ENCODE results near the gene PTGIR. TPM values are rescaled to one million over a fixed set of nuclear protein-coding genes. Genes with fewer than 3 reads are reported as not detected.
A peak's percentile ranks its signal among the peaks of the same experiment; 100 is the strongest.

PTGIR gene
- total and polyA plus RNA-seq, 10 of the 15 experiments (the other 5 are each of a cell fraction or from before 2014, with no cell fraction given) = 0.34 to 29.1 (median 9.9) TPM

- peak overlapping the region; percentile 85 for H3K27ac ChIP-seq (ENCODE audit: control insufficient read depth, insufficient read depth)
- in situ Hi-C loops (cut with MboI) = no loop called here
- intact Hi-C loops (cut with micrococcal nuclease; ENCODE audit: unreplicated experiment) = no loop called here
- peaks cover 39% of the 10 kb centered on the region for H3K4me1 ChIP-seq (ENCODE audit: control insufficient read depth, insufficient read depth, low read length)
- peaks cover 27% of the 10 kb centered on the region for H3K79me2 ChIP-seq (ENCODE audit: control insufficient read depth, insufficient read depth, low read length)
- SMC1A ChIA-PET (ENCODE audit: uncharacterized antibody, unreplicated experiment) = interaction anchor here (0.6 to 17.6 kb wide), 7 partner anchors 8 to 734 kb away, joined by 3 to 286 read pairs (median 5); partner anchors contain the start of genes CALM3 and DACT3
- RAD21 ChIA-PET (ENCODE audit: unreplicated experiment) = interaction anchor here (0.6 to 11.8 kb wide), 10 partner anchors 10 to 222 kb away, joined by 3 to 245 read pairs (median 4); partner anchors contain the start of genes CALM3 and DACT3
- peak; percentile 77 for DNase-seq (ENCODE audit: low read depth, low spot score)
- H4K20me1 ChIP-seq (ENCODE audit: control insufficient read depth, insufficient read depth) = no peaks in the 10 kb centered on the region
- WGBS (ENCODE audit: insufficient coverage, insufficient replicate concordance, low lambda C conversion rate, missing lambda C conversion rate) = 48% methylated on average over 9 of the region's 9 CpGs
- no peak overlapping the region for H2AFZ ChIP-seq (ENCODE audit: control insufficient read depth, low read depth, low read length)
- FAIRE-seq = peak; percentile 81
- no peaks in the 10 kb centered on the region for H3K27me3 ChIP-seq (replicated peaks in 1 of 2; ENCODE audit: control insufficient read depth in 2 of 2, insufficient read depth in 2 of 2, low read length in 1 of 2)
- H3K4me2 ChIP-seq (ENCODE audit: control insufficient read depth, insufficient read depth) = peak overlapping the region; percentile 71
- H3K9me3 ChIP-seq (replicated peaks; ENCODE audit: control insufficient read depth, insufficient read depth, low read length) = no peaks in the 10 kb centered on the region
- H3K9ac ChIP-seq (ENCODE audit: control insufficient read depth, insufficient read depth, low read length) = peak overlapping the region; percentile 41; the same call in 1 of the 2 replicates
- ATAC-seq = peak; percentile 63
- H3K36me3 ChIP-seq (ENCODE audit: control insufficient read depth in 2 of 2, insufficient read depth in 2 of 2, low read length in 1 of 2) = no peaks in the 10 kb centered on the region
- H3K4me3 ChIP-seq = peak overlapping the region; percentile 46; the same call in 1 of the 2 replicates
- TSS peak; percentile 78 for BruUV-seq (replicated peaks)
- CTCF ChIA-PET = interaction anchor here (1.0 to 13.7 kb wide), 5 partner anchors 10 to 103 kb away, joined by 3 to 434 read pairs (median 8); partner anchors contain the start of genes DACT3 and PTGIR
- POLR2A ChIA-PET = interaction anchor here (0.6 to 7.7 kb wide), 8 partner anchors 10 to 271 kb away, joined by 3 to 72 read pairs (median 4); partner anchors contain the start of genes CALM3 and DACT3
- TF ChIP-seq SUPT20H (IDR thresholded peaks at IDR 0.05; ENCODE audit: borderline replicate concordance, control insufficient read depth, low read depth, low read length) (no peak), MEF2B (IDR thresholded peaks at IDR 0.05; ENCODE audit: partially characterized antibody, poor library complexity, severe bottlenecking) (no peak), ZNF274 (IDR thresholded peaks at IDR 0.05; ENCODE audit: insufficient read depth, insufficient read length) (no peak), E4F1 (IDR thresholded peaks at IDR 0.05; ENCODE audit: borderline replicate concordance, partially characterized antibody) (no peak), POLR2A (IDR thresholded peaks at IDR 0.05; ENCODE audit: low read depth, low read length) (no peak), NR2C2 (IDR thresholded peaks at IDR 0.05; ENCODE audit: borderline replicate concordance, control insufficient read depth, insufficient read length, low read depth) (no peak), PRDM15 (CRISPR knock-in tag; IDR thresholded peaks at IDR 0.05) (no peak), RELA (IDR thresholded peaks at IDR 0.05; ENCODE audit: borderline replicate concordance, partially characterized antibody) (peak; percentile 19), TCF3 (IDR thresholded peaks at IDR 0.05; ENCODE audit: borderline replicate concordance, insufficient read depth, low read depth, low read length) (no peak), ZNF217 (IDR thresholded peaks at IDR 0.05) (no peak; the same call in 1 of the 2 replicates), USF1 (IDR thresholded peaks at IDR 0.05; ENCODE audit: borderline replicate concordance, extremely low read length, insufficient read depth, low read depth, low read length) (no peak), CBX5 (IDR thresholded peaks at IDR 0.05; ENCODE audit: low read depth) (no peak)
Measured at GRCh38 chr19:46618670-46619231, 6.1 kb downstream of the PTGIR start.

Data from GM12878 (cell line).